NCI-H226 (cell line): ENCODE measurements around the gene LAPTM5.

ENCODE experiments used
- DNase-seq: peaks from one replicate; pipeline ENCODE4 v3.0.0-alpha.2; 2015

LAPTM5 gene

DNA sequence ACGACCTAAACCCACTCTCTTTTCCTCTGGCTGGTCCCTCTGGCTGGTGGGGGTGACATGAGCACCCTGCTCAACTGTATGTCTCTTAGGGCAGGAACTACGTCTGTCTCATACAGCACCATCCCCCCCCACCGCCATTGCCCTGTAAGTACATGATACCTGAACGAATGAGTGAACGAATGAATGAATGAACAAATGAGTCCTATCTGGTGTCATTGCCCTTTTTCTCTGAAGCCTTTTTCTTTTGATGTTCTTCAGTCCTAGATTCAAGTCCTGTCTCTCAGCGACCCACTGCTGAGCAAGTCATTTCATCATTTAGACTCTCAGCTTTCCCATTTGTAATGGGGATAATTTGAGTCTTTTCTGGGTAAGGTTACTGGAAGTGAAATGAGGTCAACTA, 45.0 kb downstream of the LAPTM5 start:
- DNase-seq, result no peak

- DNase-seq, result no peak
Observed at GRCh38 chr1:30710407-30710806, 47.2 kb downstream of the LAPTM5 start.

DNA sequence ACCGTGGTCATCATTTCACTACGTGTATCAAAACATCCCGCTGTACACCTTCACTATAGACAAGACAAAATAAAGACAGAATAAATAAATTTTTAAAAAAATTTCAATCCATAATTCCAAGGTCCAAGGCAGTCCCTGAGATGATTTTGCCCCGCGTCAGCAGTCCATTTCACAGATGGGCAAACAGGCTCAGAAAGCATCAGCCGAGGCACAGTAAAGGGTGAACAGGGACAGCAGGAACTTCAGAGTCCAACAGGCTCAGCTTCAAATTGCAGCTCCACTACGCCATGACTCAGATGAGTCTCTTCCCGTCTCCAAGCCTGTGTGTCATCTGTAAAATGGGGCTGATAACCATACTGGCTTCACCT, 49.2 kb downstream of the LAPTM5 start:
- no peak for DNase-seq

DNA sequence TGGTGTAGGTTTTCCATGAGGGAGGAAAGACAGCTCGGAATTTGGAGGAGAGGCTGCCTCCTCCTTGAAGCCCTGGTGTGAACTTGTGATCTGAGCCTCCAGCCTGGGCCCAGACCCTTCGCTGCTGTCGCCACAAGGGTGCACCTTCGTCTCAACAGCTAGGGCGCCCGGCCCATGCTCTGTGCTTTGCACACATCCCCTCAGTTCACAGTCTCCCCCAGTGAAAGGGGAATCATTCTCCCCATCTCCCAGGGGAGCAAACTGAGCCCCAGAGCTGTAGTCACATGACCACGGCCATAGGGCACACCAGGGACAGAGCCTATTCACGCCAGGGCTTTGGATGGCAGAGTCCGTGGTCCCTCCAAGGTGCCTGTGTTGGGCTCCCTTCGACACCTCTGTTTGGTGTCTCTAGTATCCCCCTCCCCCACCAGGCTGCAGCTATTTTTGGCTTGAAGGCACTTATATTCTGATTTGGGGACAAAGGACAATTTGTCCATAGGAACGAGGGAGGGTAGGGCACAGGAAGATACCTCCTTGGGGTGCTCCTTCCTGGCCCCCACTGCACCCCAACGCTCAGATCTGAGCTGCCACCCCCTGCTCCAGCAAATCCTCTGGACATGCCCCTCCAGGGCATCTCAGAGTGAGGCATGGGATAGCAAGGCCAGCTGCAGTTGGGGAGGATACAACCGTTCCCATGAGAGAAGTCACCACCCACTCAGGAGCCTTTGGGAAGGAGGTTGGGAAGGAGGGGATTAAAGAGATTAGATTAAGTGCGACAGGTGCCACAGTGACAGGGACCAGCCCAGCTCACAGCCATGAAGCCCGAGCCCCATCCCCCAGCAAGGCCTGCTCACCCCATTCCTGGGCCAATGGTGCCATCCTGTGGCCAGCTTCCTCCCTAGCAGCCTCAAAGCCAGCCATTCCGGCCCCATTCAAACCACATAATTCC, 49.9 kb downstream of the LAPTM5 start:
- DNase-seq, result peak; percentile 26

GRCh38 chr1:30706528-30706927, 51.0 kb downstream of the LAPTM5 start:
- DNase-seq, result peak; percentile 41

- no peak for DNase-seq
Observed at GRCh38 chr1:30705698-30706097, 51.9 kb downstream of the LAPTM5 start.

- no peak for DNase-seq
Observed at GRCh38 chr1:30704765-30705509, 52.6 kb downstream of the LAPTM5 start.

- DNase-seq, result peak; percentile 21
Observed at GRCh38 chr1:30704271-30704670, 53.3 kb downstream of the LAPTM5 start.

- DNase-seq, result no peak
Observed at GRCh38 chr1:30702823-30703222, 54.8 kb downstream of the LAPTM5 start.

DNA sequence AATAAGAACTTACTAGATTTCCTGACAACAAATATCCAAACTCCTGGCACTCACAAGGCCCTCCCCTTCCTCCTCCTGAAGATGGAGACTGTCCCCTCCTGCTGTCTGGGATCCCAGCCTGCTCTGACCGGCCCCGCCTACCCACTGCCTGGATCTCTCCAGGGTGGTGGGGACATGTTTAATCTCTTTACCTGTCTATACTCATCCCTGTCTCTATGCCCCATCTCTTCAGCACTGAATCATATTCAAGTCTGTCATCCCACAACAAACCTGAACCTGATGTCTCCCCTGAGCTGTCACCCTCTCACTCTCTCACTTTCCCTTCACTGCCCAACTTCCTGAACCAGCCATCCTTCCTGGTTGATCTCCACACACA, 56.3 kb downstream of the LAPTM5 start:
- DNase-seq, result no peak

DNA sequence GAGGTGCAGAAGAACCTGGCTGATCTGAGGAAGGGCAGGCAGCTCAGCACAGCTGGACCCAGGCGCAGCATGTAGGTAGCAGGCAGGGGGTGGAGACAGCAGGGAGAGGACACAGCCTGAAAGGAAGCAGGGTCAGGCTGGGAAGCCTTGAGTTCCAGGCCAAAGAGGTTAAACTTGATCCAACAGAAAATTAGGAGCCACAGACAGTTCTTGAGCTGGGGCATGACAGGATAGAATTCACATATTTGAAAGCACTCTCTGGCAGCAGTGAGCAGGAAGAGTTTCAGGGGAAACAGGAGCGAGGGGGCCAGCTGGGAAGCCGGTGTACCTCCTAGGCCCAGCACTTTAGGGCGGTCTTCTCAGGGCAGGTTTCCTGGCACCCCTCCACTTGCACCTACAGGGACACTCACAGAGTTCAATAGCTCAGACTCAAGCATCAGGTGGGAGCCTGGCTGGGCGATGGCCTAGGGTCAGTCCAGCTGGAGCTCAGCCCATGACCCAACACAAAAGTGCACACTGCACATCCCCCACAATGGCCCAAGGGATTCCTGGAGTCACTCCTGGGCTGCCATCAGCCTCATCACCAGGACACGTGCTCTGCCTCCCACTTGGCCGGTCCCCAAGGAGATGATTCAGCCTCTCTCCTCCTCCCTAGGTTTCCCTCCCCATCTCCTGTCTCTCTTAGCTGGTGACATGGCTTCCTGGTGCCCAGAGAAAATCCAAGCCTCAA, 56.9 kb downstream of the LAPTM5 start:
- DNase-seq, result peak; percentile 51

DNA sequence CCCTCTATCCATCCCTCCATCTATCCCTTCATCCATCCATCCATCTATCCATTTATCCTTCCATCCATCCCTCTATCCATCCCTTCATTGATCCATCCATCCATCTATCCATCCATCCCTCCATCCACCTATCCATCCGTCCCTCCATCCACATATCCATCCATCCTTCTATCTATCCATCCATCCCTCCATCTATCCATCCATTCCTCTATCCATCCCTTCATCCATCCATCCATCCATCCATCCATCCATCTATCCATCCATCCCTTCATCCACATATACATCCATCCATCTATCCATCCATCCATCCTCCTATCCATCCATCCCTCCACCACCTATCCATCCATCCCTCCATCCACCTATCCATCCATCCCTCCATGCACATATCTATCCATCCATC, 57.8 kb downstream of the LAPTM5 start:
- DNase-seq, result no peak

DNA sequence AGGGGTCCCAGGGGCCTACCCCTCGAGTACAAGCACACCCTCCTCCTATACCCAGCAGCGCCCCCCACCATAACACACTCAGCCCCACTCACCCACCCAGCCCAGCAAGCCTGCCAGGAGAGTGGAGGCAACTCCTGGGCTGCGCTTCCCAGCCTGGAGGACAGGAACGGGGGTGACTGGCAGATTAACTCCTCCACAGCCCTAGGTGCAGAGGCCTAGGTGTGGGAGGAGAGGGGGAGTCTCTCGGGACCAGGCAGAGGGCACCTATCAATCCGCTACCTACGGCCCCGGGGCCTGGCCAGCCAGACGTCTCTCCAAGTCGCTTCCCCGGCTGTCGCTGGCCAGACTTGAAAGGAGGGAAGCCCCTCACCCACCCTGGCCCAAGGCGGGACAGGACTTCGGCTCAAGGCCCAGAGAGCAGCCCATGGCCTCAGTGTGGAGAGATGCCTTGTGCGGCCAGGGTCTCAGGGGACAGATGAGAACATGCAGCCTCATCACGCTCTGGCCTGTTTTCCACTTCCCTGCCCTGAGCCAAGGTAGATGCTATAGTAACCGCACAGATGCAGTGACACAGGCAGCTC, 59.1 kb downstream of the LAPTM5 start:
- DNase-seq, result no peak

- peak; percentile 39 for DNase-seq
Observed at GRCh38 chr1:30697571-30698376, 59.8 kb downstream of the LAPTM5 start.

GRCh38 chr1:30696831-30697230, 60.7 kb downstream of the LAPTM5 start:
- no peak for DNase-seq

- DNase-seq, result no peak
Observed at GRCh38 chr1:30695439-30695841, 62.1 kb downstream of the LAPTM5 start.

- DNase-seq, result no peak
Observed at GRCh38 chr1:30694280-30695175, 63.0 kb downstream of the LAPTM5 start.

- no peak for DNase-seq
Observed at GRCh38 chr1:30693822-30694221, 63.8 kb downstream of the LAPTM5 start.

DNA sequence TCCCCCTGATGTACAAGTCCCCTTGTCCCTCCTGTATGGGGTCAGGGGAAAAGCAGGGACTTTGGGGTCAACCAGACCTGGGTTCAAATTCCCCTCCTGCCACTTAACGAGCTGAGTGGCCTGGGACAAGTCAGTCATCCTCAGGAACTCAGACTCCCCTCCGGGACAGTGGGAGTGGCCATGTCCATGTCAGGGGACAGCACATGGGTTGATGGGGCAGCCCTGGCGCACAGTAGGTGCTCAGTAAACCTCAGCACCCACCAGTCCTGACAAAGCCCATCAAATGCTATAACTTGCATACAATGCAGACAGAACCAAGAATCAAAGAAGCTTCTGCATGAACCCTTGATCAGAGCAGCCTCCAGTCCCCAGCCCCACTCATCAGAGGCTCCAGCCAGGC, 64.2 kb downstream of the LAPTM5 start:
- no peak for DNase-seq

- no peak for DNase-seq
Observed at GRCh38 chr1:30692948-30693301, 64.6 kb downstream of the LAPTM5 start.
